GM18868 (cell line): ENCODE results near the gene SRXN1.
A peak's percentile ranks its signal among the peaks of the same experiment; 100 is the strongest.
"Not testable (repeated sequence)": the region's sequence is repeated elsewhere in the genome, so short reads cannot be mapped to it uniquely, and the experiment has no call there.

Experiments
- ATAC-seq: cut with Tn5 transposase; IDR thresholded peaks from one replicate; pipeline ENCODE4 v1.9.1; 2021; ENCODE audit warnings: mild to moderate bottlenecking, moderate library complexity; ENCODE audit not compliant: unreplicated experiment

The SRXN1 gene

DNA sequence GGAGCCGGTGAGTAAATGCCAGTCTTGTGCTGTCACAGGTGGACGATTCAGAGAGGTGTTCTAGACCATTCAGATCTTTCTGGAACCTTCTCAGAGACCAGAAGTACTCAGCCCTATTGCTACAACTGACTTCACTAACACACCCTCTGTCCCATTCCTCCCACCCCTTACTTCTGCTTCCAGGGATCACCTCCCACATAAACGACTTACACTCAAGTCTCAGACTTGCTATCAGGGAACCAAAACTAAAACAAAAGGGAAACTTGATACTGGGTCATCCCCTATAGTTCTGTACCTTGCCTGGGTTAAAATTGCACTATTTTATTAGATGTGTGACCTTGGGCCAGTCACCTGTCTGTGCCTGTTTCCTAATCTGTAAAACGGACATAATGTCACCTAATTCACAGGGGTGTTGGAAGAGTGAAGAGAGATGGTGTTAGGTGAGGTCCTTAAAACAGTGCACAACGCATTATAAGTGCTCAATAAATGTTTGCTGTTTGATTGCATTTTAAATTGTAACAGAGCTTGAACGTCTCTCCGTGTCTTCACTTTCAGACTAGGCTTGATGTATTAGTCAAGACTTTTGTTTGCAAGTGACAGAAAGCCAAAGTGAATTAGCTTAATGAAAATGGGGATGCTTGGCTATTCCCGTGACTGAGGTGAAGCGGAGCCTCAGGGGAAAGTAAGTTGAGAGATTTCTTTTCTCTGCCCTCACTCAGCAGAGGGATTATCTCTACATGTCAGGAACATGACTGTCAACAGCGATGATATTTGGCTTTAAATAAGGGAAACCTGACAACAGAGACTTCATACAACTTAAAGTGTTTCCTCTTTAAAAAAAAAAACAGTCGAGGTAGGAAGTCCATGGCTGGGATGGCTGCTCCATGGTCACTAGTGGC, 3.0 kb upstream of the SRXN1 start:
- no peak for ATAC-seq

DNA sequence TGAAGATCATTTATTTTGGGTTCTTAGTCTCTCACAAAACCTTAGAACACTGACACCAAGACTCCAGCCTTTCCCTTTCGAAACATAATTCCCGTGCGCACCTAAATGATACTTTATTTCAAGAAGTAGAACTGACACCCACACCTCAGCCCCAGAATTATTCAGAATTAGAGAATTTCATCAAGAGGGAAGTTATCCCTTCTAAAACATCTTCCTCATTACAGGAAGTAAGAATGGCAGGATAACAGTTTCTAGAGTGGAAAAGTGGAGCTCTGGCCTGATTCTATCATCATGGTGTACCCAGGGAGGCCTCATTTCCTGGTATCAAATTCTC, 1.4 kb upstream of the SRXN1 start:
- no peak for ATAC-seq

GRCh38 chr20:653590-654416, 803 bp upstream of the SRXN1 start:
- no peak for ATAC-seq

- ATAC-seq, result no peak
These were observed 338 bp downstream of the SRXN1 start for GRCh38 chr20:652615-653109.

GRCh38 chr20:651713-652614, 1.0 kb downstream of the SRXN1 start:
- ATAC-seq, result no peak

DNA sequence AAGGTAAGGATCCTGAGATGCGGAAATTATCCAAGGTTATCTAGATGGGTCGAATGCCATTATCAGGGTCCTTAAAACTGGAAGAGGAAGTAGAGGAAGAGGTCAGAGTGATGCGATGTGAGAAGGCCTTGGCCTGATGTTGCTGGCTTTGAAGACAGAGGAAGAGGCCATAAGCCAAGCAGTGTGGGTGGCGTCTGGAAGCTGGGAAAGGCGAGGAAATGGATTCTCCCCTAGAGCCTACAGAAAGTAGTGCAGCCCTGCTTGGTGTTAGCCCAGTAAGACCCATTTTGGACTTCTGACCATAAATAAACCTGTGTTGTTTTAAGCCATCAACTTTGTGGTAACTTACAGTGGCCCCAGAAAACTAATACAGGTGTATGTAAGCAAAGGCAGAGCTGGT, 2.0 kb downstream of the SRXN1 start:
- no peak for ATAC-seq

DNA sequence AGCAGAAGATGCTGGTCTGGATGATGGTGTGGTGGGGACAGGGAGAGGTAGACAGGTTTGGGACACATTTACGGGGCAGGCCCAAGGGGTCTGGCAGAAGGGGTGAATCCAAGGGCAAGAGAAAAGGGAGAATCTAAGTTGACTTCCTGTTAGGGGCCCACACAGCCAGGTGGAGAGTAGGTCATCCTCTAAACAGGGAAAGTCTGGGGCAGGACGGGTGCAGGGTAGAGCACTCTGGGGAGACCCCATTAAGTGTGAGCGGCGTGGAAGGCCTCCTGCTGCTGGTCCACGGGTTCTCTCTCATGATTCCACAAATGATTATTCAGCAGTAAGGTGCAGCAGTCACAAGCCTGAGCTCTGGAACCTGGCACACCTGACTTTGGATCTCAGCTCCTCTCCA, 2.7 kb downstream of the SRXN1 start:
- no peak for ATAC-seq

DNA sequence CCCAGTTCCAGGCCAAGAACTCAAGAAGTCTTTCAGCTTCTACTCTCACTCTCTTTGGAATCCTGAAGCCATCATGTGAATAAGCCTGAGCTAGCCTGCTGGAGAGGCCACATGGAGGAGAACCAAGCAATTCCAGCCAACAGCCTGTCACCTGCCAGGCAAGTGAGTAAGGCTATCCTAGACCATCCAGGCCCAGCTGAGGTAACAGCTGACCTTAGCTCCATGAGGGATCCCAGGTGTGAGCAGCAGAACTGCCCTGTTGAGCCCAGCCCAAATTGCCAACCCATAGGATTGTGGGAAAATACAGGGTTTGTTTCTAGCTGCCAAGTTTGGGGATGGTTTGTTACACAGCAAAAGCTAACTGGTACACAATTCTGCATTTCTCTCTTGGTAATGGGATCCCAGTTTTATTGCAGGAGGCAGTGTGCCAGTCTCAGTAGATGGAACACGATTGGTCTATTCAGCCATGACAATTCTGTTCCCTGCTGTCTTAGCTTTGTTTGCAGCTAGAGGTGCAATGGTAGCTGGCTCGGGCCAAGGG, 5.5 kb downstream of the SRXN1 start:
- ATAC-seq, result no peak

DNA sequence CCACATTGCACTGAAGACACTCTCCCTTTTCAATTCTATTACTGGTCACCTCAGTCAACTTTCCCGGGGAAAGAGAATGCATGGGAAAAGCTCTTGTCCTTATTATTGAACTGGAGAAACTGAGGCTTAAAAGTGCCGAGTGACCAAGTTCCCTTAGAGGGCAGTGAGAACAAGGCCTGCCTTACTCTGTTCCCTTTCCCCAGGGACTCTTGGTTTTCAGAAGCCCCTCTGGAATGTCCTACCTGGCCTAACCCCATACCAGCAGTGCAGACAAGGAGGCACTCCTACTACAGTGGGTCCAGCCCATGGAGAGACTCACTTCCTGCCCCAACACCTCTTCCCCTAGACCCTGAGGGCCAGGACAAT, 6.1 kb downstream of the SRXN1 start:
- no peak for ATAC-seq

DNA sequence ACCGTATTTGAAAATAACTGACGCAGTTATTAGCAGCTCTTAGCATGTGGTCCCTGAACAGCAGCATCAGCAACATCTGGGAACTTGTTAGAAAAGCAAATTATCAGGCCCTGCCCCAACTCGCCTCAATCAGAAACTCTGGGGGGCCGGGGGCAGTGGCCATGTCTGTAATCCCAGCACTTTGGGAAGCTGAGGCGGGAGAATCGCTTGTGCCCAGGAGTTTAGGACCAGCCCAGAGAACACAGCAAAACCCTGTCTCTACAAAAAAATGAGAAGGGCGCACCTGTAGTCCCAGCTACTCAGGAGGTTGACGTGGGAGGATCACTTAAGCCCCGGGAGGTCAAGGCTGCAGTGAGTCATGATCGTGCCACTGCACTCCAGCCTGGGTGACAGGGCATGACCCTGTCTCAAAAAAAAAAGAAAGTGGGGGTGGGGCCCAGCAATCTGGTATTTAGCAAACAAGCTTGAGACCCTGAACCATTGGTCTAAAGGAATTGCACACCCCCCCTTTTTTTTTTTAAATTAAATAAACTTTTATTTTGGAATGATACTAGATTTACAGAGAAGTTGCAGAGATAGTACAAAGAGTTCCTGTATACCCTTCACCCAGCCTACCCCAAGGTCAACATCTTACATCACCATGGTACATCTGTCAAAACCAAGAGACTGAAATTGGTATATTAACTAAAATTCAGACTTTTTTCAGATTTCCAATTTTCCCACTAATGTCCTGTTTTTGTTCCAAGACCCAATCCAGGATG, 6.7 kb downstream of the SRXN1 start:
- no peak for ATAC-seq

GRCh38 chr20:645318-646106, 7.5 kb downstream of the SRXN1 start:
- peak; percentile 76 for ATAC-seq

DNA sequence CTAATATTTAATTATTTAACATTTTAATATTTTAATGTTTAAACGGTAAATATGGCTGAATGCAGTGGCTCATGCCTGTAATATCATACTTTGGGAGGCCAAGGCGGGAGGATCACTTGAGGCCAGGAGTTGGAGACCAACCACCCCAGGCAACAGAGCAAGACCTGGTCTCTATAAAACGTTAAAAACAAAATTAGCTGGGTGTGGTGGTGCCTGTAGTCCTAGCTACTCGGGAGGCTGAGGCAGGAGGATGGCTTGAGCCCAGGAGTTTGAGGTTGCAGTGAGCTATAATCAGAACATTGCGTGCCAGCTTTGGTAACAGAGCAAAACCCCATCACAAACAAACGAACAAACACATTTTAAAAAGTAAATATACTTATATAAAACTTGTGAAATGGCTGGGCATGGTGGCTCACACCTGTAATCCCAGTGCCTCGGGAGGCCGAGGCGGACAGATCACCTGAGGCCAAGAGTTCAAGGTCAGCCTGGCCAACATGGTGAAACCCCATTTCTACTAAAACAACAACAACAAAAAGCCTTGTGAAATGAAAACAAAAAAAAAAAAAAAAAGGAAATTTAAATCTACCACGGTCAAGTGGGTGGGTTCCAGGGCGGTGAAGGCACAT, 8.2 kb downstream of the SRXN1 start:
- no peak for ATAC-seq

DNA sequence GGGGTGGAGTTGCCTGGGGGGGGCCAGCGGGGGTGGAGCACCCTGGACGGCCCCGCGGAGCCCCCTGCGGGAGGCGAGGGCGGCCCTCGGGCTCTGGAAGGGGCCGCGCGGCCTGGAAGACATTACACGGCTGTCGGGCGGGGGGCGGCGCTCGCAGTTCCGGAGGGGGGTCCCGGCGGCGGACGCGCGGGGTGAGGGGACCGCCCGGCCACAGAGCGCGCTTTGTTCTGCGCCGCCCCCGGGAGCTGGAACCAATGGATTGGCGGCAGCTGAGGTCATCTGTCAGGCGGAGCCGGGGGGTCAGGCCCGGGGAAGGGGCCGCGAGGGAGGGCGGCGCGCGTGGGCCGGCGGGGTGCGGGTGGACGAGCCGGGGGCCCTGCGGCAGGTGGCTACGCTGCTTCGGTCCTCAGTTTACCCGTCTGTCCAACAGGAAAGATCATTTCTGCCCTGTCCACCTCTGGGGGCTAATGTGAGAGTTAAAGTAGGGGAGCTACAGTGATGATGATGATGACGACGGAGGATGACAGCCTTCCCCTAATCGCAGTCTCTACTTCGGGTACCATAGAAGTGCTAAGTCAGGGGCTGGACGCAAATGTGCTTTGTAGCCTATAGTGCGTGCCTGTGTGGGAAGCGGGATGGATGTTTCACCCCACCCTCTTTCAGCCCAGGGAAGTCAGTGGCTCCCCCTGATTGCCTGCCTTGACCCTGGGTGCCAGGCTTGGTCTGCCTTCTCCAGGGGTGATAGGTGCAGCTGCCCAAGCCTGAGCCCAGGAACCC, 10.4 kb downstream of the SRXN1 start:
- no peak for ATAC-seq

DNA sequence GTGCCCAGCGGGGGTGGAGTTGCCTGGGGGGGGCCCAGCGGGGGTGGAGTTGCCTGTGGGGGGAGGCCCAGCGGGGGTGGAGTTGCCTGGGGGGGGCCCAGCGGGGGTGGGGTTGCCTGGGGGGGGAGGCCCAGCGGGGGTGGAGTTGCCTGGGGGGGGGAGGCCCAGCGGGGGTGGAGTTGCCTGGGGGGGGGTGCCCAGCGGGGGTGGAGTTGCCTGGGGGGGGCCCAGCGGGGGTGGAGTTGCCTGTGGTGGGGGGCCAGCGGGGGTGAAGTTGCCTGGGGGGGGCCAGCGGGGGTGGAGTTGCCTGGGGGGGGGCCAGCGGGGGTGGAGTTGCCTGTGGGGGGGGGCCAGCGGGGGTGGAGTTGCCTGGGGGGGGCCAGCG, 11.0 kb downstream of the SRXN1 start:
- ATAC-seq, result not testable (repeated sequence)

DNA sequence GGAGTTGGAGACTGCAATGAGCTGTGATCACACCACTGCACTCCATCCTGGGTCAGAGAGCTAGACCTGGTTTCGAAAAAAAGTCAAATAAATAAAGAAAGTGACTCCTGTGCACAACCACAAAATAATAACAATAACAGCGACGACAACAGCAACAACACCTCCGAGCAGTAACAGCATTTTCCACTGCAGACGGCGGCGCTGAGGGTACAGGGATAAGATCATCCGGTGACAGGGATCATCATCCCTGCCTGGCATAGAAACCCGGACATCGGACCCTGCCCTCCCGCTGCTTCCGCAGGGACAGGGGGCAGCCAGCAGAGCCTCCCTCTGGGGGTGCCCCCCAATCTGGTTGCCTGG, 11.5 kb downstream of the SRXN1 start:
- ATAC-seq, result no peak

- ATAC-seq, result no peak
These were observed 12.1 kb downstream of the SRXN1 start for GRCh38 chr20:640674-641515.

- ATAC-seq, result no peak
These were observed 14.4 kb downstream of the SRXN1 start for GRCh38 chr20:638579-638978.
